Measurements from ENCODE around the gene MKLN1. TPM values are rescaled to one million over a fixed set of nuclear protein-coding genes. Genes with fewer than 3 reads are reported as not detected.
A peak's percentile ranks its signal among the peaks of the same experiment; 100 is the strongest.

MKLN1 gene
- total RNA-seq, 1 donor from 2014 or later = 13.2 TPM

DNA sequence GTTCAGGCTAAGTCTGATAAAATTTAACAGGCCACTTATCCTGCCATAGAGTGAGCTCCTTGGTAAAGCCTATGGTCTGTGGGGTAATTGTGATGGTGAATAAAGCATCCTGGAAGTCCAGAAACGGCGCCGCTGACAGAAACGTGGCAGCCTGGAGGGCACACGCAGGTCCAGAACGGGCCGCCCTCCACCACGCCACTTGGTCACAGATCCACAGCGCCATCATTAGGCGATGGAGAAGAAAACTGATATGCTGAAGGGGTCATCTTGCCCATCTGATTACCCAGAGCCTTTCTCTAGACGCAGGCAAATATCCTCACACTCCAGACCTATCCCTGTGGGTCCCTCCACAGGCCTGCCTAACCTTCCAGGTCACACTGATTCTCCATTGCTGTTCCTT is 190.9 kb downstream of the MKLN1 start:
- DNase-seq (ENCODE audit: low read depth in 2 of 2) = no peak

DNA sequence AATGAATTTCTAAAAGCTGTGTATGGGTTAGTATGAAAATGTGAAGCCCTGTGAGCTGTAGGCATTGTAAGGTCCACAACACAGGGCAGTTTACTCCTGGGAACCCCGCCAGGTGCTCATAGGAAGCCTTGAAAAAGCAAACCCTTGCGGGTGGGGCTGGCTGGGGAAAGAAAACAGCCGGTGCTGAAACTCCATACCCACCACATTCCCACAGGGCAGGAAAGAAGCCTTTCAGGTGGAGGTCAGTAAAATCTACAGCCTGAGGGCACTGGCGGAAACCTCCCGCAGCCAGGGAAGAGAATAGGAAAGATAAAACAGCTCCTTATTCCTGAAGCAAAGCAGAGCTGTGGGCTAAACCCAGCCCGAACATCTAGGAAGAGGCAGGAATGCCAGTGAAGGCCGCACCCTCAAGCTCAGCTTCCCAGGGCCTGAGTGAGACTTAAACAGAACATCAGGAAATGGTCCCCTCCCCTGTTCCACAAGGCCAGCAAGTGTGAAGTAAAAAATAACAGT is 194.0 kb downstream of the MKLN1 start:
- peak in 1 of 2 donors; percentile 88 for DNase-seq (ENCODE audit: low read depth in 2 of 2)

DNA sequence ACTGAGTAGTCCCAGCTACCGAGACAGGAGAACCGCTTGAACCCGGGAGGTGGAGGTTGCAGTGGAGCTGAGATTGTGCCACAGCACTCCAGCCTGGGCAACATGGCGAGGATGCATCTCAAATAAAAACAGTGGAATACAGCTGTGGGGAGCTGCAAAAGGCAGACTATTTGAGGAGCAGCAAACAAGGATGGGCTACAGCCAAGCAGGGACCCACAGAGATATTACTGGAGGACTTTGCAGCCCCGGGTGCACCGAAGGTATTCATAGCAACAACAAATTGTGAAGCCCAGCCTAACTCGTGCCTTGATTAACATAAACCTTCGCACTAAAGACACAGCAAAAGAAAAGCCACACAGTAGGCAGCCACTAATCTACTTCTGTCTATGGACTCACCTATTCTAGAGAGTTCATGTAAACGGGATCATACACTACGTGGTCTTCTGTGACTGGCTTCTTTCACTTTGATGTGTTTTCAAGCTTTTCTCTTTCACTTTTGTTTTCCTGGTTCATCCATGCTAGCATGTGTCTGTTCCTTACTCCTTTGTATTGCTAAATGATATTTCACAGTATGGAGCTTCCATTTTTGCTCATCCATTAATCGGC is 194.8 kb downstream of the MKLN1 start:
- peak; percentile 73 to 76 for DNase-seq (ENCODE audit: low read depth in 2 of 2)

DNA sequence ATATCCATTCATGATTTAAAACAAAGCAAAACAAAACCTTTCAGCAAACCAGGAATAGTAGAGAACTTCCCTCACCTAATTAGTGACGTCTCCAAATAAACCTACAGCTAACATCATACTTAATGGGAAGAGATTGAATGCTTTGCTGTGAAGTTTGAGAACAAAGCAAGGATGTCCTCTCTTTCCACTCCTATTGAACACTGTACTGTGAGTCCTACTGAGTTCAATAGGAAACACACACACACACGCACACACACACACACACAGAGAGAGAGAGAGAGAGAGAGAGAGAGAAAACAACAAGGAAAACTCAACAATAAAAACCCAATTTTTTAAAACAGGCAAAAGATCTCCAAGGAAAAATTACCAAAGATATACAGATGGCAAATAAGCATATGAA is 196.4 kb downstream of the MKLN1 start:
- DNase-seq (ENCODE audit: low read depth in 2 of 2) = peak; percentile 91 to 92

DNA sequence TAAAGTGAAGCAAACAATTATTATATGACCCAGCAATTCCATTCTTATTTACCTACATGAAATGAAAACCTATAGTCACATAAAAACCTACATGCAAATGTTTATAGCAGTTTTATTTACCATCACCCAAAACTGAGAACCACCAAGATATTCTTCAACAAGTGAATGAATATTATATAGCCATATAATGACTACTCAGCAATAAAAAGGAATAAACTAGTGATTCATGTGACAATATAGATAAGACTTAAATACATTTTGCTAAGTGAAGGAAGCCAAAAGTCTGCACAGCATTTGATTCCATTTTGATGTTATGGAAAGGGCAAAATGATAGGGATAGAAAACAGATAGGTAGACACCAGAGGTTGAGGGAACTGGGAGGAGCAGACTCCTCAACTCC is 197.0 kb downstream of the MKLN1 start:
- DNase-seq (ENCODE audit: low read depth in 2 of 2) = no peak

DNA sequence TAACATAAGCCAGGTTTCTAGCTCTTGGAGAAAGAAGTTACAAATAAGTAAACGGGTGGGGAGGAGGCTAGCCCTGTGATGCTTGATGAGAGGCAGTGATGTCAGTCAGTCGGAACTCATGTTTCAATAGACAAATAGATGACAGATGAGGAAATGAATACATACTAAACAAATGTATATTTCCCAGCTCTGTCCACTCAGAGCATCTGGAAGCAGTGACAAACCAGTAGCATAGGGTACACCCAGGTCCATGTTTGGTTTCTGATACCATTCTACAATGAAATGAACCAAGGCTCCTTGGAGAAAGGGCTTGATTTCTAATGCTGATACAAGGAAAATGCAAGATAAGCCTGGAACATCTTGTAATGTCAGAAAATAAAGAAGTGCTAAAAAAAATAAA is 198.1 kb downstream of the MKLN1 start:
- DNase-seq (ENCODE audit: low read depth in 2 of 2) = peak; percentile 61 to 93

DNA sequence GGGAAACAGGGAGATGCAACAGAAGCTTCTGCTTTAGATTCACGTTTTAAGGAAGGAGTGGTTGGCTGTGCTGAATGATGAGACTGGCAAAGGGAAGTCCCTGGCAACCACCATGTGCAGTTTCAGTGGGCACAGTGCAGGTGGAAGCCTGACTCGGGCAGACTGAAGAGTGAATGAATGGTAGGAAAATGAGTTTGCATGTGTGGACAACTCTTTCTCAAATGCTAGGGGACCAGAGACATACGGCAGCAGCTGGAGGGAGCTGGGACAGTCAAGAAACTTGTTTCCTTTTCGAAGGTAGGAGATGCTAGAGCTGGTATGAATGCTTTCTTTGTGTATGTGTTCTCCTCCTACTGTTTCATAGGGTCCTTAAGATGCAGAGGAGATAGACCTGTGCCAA is 199.8 kb downstream of the MKLN1 start:
- DNase-seq (ENCODE audit: low read depth in 2 of 2) = no peak

DNA sequence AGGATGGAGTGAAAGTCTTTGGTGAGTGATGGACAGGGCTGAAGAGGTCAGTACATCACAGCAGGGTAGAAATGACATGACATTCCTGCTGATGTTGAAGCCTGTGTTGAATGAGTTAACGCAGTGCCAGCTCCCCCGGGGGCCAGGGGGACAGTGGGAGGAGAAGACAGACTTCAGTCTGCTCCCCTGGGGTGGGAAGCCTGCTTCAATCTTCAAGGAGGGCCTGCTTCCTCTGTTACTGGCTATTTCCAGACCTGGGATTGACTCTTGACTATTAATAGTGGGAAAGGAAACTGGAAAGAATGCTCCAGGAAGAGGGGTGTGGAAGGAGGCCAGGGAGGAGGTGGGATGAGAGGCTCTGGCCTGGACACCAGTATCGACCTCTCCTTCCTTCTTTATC is 201.5 kb downstream of the MKLN1 start:
- peak in 1 of 2 donors; percentile 67 for DNase-seq (ENCODE audit: low read depth in 2 of 2)

DNA sequence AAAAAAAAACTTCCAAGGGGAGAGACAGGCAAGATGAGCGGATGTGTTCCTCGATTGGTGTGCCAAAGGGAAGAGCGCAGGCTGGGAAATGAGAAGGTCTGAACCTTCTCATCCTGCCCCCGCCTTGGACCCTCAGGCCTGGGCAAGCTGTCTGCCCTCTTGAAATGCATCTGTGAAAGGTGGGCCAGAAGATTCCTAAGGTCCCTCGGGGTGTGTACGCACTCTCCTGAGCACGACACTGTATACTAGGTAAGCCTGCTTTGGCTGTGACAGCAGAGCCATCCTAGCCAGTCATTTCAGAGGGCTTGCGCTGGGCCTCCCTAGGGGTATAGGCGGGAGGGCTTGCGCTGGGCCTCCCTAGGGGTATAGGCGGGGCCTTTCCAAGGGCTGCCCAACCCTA is 201.9 kb downstream of the MKLN1 start:
- no peak for DNase-seq (ENCODE audit: low read depth in 2 of 2)

DNA sequence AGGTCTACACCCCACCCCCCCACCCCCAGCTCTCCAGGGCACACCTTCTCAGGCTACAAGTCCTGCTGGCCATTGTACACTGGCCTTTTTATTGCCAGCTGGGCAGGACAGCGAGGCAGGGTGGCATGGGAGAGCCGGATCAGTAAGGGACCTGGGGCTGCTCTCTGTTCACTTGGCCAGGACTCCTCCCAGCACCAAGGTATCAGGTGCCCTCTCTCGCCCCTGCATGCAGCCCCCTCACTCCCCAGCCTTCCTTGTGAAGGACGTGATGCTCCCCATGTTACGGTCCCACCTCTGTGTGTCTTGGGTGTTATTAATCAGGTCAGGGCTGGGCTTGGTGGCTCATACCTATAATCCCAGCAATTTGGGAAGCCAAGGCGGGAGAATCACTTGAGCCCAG is 202.5 kb downstream of the MKLN1 start:
- DNase-seq (ENCODE audit: low read depth in 2 of 2) = no peak

DNA sequence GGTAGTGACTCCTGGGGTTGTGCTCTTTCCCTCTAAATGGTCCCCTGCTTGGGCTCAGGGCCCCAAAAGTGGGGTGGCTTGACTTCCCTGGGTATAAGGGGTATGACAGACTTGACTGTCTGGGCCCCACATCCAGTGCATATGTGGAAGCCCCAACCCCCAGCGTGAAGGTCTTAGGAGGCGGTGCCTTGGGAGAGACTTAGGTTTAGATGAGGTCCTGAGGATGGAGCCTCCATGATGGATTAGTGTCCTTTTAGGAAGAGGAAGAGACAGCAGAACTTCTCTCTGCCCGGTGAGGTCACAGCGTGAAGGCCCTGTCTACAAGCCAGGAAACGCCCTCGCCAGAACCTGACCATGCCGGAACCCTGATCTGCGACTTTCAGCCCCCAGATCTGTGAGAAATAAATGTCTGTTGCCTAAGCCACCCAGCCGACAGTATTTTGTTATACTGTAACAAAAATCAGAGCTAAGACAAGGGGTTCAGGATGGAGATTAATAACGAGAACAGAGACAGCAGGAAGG is 205.0 kb downstream of the MKLN1 start:
- DNase-seq (ENCODE audit: low read depth in 2 of 2) = peak in 1 of 2 donors; percentile 56

DNA sequence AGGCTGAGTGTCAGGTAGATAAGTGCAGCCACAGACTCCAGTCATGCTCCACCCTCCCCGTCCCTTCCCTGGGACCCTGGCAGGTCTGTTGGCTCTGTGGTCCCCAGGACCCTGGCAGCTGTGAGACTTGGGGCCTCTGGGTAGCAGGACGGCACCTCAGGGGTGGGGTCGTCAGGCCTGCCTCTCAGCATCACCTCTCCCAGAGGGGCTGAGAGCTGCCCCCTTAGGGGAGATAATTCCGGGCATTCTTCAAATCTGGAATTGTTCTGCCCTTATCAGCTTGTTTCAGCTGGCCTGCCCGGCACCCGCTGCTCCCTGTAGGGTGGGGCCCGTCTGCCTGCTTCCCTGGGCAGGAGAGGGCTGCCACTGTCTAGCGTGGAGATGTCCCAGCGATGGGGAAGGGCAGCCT is 205.5 kb downstream of the MKLN1 start:
- peak in 1 of 2 donors; percentile 49 for DNase-seq (ENCODE audit: low read depth in 2 of 2)

DNA sequence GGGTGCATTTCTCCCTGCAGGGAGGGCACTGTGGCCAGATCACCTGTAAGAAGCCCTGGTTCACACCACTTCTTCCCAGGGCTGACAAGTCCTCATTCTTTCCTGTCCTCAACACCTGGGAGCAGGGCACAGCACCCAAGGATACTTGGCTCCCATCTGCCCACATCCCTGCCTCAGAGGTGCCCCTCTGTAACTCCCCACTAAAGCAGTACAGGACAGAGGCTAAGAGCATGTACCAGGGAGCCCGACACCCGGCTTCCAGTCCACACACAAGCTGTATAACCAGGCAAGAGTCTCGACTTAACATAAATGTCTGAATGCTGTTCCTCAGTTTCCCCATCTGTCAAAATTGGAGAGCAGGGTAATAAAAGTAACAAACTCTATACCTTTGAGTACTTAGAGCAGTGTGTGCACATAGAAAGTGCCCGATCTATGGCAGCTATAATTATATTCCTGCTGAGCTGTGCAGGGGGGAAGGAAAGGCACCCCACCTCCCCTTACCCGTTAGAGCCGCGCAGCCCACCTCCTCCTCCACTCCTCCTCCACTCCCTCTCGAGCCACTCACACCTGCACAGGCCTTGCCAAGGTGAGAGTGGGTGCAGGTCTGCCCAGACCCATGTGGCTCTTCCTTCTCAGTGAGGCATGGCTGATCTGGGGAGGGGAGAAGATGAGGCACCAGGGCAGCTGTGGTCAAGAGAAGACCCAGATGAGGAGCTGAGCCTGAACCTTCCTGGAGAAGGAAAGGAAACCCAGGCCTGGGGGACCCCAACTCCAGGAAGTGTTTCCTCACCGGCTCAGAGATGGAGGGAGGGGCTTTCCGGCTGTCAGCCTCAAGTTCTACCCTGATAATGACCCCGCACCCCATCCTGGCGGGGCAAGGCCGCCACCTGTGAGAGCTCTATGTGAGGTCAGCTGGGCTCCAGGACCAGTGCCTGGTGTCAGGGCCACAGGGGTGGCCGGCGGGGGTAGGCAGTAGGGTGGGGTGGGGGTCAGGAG is 206.2 kb downstream of the MKLN1 start:
- DNase-seq (ENCODE audit: low read depth in 2 of 2) = no peak

DNA sequence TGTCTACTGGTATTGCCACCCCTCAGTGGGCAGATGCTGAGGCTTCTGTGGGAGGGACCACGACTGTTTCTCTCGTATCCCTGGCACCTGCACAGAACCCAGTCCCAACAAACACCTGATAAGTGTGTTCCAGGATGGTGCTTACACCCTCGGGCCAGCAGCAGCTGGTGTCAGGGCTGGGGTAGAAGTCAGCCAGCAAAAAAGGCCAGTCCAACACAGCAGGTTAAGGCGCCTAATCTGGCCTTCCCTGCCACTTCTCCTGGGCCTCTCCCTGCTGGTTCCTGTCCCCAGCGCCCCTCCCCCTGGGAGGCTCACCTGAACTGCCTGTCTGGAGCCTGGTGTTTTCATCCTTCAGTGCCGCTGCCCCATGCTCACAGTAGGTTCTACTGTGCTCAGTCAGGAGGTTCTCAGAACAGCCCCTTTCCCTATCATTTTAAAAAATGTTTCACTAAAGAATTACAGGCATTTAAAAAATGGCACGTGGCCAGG is 208.7 kb downstream of the MKLN1 start:
- no peak for DNase-seq (ENCODE audit: low read depth in 2 of 2)

DNA sequence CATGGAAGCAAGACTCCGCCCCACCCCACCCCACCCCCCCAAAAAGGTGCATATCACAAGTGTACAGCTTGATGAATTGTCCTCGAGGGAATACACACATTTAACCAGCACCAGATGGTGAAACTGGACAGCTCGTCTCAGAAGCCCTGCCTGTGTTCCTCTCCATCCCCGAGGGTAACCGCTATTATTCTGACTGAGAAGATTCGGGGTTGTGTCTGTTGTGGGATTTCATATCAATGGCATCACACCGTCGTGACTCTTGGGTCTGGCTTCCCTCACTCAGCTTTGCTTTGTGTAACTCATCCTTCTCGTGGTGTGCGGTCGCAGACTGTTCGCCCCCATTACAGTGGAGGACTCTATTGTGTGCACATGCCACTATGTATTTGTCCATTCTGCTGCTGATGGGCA is 209.9 kb downstream of the MKLN1 start:
- DNase-seq (ENCODE audit: low read depth in 2 of 2) = no peak

DNA sequence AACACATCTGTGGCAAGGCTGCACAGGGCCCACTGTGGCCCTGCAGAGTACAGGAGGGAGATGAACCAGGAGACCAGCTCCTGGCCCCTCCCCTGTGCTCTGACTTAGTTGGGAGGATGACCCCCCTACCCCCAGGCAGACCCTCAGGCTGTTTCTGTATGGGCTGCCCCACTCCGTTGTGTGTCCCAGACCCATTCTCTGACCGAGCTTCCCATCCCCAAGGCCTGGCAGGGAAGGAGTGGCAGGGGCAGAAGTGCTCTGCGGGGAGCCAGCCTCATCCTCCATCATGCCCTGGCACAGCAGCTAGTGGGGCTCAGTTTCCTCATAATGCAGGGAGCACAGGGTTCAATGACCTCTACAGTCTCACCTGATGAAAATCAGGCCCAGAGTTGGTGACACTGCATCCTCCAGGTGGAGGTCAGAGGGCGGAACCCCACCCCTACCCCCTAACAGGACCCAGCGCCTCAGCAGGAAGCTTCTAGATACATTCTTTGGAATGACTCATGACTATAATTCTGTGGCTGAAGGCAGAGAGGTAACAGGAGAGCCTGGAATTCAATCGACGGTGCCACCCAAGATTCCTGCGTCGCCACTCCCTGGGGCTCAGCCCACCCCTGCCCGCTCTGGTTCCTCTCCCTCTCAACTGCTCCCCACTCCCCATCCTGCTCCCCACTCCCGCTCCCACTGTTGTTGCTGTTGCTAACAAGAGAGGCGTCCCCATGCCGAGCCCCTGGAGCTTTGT is 210.6 kb downstream of the MKLN1 start:
- DNase-seq (ENCODE audit: low read depth in 2 of 2) = peak in 1 of 2 donors; percentile 63

DNA sequence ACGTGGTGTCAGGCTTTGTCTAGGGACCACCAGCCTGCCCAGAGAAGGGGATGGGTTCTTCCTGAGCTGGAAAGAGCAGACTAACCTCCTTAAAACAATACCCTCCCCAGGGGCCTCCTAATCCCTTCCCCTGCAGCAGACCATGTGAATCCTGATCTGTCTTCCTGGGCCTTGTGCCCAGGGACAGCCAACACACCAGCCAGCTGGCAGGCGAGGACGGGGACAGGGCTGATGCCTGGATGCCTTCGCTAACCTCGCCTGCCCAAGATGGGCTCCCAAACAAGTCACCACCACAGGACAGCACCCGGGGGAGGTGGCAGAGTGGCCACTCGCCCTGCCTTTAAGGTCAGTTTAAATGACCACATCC is 211.1 kb downstream of the MKLN1 start:
- no peak for DNase-seq (ENCODE audit: low read depth in 2 of 2)

DNA sequence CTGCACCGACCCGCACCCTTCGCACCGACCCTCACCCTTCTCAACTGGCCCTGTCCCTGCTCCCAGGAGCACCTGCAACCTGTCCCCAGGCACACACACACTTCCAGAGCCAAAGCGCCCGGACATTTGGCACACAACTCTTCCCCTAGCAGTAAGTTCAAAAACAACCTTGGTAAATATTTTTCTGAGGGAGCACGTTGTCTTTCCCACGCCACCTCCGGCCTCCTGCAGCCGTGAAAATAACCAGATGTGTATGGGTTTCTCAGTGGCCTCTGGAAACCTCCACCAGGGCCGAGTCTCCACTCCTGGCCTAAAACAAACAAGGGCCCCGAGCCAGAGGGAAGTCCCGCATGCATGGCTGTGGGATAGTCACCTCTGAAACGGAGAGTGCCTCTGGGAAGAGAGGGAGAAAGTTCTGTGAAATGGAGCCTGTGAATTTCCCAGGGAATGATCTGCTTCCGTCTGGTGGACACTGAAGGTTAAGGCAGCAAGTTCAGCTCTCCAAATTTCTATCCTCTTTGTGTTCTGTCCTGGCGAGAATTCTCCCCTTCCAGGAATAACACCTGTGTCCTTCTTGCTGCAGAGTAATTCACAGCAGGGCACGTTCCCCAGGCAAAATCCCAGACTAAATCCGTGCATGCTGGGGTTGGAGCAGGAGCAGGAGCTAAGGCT is 213.0 kb downstream of the MKLN1 start:
- DNase-seq (ENCODE audit: low read depth in 2 of 2) = peak; percentile 91 to 98

DNA sequence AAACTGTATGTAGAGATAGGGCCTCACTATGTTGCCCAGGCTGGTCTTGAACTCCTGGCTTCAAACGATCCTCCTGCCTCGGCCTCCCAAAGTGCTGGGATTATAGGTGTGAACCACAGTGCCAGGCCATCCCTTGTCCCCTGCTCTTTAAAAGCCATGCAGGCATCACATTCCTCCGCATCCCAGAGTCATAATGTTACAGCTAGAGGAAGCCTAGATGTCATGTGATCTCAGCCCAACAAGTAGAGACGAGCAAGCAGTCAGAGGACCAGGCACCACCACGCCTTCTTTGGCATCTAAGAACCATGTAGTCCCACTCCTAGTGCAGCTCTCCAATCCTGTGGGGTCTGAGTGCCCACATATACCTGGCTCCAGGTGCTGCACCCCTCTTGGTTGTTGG is 215.6 kb downstream of the MKLN1 start:
- DNase-seq (ENCODE audit: low read depth in 2 of 2) = no peak

DNA sequence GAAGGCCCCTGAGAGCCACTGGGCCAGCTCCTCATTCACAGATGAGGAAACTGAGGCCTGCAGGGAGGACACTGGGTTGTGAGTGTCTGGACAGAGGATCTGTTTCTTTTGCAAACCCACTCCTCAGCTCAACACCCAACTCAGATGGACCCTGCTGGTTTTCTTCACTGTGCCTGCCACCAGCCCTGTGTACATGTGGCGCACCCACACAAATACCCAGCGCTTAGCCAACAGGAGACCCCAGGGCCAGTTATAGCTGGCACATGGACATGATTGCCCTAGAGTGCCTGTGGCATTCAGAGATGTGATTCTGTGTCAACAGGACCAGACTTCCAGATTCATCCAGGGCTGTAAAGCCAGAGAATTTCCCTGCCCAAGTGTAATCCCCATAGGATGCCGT is 216.3 kb downstream of the MKLN1 start:
- no peak for DNase-seq (ENCODE audit: low read depth in 2 of 2)
